HG03139 (cell line): ENCODE measurements around the gene ZNF227.
A peak's percentile ranks its signal among the peaks of the same experiment; 100 is the strongest.
"Not testable (repeated sequence)": the region's sequence is repeated elsewhere in the genome, so short reads cannot be mapped to it uniquely, and the experiment has no call there.

ENCODE experiments used
- ATAC-seq: cut with Tn5 transposase; IDR thresholded peaks from one replicate; pipeline ENCODE4 v1.9.1; 2021; ENCODE audit not compliant: unreplicated experiment

ZNF227 gene

DNA sequence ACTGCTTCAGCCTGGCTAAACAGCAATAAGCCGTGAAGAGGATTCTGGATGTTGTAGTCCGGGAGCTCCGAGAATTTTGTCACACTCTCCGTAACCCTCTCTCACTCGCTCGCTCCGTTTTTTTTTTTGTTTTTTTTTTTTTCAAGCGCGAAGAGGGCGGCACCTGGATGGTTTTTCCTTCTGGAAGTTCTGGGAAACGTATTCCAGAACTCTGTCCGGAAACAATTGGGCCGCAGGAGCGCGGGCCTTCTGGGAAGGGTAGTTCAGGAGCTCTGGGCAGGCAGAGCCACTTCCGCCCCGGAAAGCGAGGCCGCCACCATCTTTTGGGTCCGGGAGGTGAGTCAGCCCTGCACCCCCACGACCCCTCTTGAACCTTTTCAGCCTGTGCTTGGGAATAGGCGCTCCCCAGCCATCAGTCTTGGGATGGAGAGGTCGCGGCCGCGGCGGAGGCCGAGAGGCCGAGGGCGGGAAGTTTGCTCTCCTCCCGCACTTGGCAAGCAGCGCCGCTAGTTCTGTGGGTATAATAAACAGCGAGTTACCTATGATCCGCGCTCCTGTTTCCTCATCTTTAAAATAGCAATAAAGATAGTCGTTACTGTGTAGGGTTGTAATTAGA, at the start of gene ZNF227:
TSS of gene ZNF227 (plus strand) at position 283 of the 616 bp plus-strand sequence. CDS start 5,261 bp downstream, outside the sequence.
- ATAC-seq: no peak

DNA sequence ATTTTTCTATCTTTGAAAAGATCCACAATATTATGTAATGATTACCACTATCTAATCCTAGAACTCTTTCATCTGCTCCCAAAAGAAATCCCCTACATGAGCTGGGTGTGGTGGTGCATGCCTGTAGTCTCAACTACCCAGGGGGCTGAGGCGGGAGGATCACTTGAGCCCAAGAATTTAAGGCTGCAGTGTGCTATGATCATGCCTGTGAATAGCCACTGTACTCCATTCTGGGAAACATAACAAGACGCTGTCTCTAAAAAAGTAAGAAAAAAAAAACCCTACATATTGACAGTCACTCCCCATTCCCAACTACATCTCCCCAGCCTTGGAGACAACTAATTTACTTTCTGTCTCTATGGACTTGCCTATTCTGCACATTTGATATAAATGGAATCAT, 48.5 kb upstream of the ZNF227 start:
- ATAC-seq: no peak

DNA sequence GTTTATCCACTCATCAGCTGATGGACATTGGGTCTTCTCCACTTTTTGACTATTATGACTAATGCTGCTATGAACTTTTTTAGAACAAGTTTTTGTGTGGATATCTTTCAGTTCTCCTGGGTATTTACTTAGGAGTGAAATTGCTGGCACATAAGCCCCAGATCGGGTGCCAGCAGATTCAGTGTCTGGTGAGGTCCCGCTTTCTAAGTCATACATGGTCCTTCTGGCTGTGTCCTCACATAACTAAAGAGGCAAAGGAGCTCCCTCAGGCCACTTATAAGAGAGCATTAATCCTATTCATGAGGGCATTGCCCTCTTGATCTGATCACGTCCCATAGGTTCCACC, 48.0 kb upstream of the ZNF227 start:
- ATAC-seq: no peak

DNA sequence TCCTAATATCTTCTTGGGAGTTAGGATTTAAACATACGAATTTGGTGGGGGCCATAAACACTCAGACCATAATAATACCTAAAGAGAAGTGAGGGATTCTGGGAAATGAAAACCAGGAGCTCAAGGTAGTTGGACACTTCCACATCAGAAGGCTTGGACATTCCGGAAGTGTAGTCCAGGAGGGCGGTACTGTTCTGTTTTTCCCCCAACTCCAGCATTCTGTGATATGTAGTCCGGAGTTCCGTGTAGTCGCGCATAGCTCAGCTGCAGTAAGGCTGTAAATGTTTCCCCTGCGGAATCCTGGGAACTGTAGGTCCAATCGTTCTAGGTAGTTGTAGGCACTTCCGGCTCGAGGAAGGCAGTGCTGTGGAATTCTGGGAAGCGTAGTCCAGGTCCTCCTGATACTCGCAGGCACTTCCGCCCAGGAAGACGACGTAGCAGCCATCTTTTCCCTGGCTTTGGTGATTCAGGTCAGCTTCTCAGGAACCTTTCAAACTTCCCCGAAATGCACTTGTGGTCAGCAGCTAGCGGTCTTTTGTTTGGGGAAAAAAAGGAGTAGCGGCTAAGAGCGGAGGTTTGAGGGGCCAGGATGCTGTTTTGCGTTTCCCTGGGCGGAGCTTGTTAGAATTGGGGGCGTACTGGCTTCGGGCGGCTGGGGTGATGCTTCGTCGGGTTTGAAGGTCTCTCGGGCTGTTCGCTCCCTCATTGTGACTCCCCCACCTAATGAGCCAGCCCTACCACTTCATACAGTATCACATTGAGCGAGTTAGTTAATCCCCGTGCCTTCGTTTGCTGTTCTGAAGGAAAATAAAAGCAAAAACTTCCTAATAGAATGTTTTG, 47.4 kb upstream of the ZNF227 start, which contains the start of gene ZNF226:
TSS of gene ZNF226 (plus strand) at position 428 of the 840 bp plus-strand sequence. CDS start 4,981 bp downstream, outside the sequence.
- peak; percentile 76 for ATAC-seq

DNA sequence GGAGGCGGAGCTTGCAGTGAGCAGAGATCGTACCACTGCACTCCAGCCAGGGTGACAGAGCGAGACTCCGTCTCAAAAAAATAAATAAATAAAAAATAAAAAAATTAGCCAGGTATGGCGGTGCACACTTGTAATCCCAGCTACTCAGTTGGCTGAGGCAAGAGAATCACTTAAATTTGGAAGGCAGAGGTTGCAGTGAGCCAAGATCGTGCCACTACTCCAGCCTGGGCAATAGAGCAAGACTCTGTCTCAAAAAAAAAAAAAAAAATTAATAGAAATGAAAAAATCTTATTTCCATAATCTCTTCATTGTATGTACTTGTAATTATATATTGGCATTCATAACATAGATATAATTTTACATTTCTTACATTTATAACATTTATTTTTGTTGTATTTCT, 41.7 kb upstream of the ZNF227 start:
- not testable (repeated sequence) for ATAC-seq

DNA sequence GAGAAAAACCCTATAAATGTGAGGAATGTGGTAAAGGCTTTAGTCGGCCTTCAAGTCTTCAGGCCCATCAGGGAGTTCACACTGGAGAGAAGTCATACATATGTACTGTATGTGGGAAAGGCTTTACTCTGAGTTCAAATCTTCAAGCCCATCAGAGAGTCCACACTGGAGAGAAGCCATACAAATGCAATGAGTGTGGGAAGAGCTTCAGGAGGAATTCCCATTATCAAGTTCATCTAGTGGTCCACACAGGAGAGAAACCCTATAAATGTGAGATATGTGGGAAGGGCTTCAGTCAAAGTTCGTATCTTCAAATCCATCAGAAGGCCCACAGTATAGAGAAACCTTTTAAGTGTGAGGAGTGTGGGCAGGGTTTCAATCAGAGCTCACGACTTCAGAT, 35.7 kb upstream of the ZNF227 start:
- no peak for ATAC-seq

DNA sequence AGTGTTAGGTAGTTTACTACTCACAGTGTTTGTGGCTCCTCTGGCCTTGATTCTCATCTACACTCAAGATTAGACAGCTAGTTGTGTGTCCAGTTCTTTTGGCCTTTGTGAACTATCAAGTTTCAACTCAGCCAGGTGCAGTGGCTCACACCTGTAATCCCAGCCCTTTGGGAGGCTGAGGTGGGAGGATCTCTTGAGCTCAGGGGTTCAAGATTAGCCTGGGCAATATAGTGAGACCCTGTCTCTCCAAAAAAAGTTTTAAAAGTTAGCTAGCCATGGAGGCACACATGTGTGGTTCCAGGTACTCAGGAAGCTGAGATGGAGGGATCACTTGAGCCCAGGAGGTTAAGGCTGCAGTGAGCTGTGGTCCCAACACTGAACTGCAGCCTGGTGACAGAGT, 31.4 kb upstream of the ZNF227 start:
- ATAC-seq: no peak

DNA sequence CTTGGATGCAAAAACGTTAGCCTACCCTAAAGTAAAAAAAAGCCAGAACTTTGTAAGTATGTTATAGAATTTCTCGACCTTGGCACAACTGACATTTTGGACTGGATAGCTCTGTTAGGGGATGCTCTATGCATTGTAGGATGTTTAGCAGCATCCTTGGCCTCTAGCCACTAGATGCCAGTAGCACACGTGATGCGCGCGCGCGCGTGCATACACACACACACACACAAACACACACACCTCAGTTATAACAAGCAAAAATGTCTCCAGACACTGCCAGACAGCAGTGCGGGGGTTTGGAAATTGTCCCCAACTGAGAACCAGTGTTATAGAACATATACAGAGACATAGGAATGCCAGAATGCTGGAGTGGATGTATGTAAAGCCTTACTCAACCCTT, 30.2 kb upstream of the ZNF227 start:
- no peak for ATAC-seq

DNA sequence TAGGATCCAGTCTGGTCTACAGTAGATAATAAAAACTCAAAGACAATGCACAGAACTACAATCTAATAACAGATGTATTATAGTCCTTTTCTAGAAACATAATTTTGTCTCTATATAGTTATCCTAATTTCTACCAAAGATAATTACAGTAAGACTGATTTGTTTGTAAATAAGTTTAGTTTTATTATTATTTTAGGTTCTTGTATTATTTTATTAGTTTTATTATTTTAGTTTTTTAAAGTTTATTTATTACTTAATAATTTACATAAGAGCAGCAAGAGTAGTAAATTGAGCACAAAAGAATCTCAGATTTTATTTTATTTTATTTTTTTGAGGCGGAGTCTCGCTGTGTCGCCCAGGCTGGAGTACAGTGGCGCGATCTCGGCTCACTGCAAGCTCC, 22.3 kb upstream of the ZNF227 start:
- ATAC-seq: no peak

DNA sequence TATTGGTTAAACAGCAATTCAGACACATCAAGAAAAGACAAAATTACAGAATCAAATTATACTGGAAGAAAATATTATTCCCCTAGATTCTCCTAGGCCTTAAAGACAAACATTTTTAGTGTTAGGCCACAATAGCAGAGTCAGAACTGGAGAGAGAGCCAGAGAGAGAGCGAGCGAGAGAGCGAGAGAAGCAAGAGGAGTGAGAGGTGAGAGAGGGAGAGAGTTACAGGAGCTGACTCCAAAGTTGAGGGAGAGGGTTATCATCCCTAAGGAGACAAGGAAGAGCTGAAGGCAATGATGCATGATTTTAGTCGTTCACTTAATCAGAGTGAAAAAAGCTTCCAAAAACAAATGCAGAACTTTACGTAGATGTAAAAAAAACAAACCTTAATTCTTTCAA, 20.2 kb upstream of the ZNF227 start:
- ATAC-seq: no peak

DNA sequence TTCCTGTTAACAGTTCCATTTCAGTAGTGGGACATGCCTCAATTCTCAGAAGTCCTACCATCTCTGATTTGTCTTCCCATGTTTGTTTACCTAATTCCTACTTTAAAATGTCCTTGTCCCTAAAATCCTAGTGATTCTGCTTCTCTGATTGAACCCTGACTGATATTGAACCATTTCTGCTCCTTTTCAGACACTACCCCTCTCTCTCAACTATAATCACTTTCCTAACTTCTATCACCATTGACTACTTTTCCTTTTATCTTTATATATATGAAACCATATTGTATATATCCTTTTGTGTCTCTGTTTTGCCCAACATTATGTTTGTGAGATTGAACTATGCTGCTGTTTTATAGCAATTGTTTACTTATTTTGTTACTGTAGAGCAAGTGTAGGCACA, 15.6 kb upstream of the ZNF227 start:
- ATAC-seq: no peak

DNA sequence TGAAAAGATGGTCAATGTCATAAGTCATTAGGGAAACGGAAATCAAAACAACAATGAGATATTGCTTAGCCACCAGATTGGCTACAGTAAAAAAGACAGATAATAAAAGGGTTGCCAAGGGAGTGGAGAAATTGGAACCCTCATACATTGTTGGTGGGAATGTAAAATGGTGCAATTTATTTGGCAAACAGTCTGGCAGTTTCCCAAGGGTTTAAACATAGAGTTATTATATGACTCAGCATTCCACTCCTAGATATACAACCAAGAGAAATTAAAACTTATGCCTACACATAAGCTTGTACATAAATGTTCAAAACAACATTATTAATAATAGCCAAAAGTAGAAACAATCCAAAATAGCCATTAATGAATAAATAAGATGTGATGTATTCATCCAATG, 9.9 kb upstream of the ZNF227 start:
- no peak for ATAC-seq

DNA sequence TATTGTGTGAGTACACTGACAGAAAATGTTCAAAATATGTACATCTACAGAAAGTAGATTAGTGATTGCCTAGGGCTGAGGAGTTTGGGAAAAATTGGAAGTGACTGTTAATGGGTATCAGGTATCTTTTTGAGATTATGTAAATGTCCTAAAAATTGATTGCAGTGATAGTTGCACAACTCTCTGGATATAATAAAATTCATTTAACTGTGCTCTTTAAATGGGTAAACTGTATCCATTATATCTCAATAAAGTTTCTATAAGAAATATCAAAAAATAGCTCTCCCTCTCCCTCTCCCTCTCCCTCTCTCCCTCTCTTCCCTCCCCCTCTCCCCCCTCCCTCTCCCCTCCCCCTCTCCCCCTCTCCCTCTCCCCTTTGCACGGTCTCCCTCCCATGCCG, 9.4 kb upstream of the ZNF227 start:
- no peak for ATAC-seq

DNA sequence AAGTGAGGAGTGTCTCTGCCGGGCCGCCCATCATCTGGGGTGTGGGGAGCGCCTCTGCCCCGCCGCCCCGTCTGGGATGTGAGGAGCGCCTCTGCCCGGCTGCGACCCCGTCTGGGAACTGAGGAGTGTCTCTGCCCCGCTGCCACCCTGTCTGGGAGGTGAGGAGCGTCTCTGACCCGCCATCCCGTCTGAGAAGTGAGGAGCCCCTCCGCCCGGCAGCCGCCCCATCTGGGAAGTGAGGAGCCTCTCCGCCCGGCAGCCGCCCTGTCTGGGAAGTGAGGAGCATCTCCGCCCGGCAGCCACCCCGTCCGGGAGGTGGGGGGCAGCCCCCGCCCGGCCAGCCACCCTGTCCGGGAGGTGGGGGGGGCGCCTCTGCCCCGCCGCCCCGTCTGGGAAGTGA, 8.5 kb upstream of the ZNF227 start:
- not testable (repeated sequence) for ATAC-seq

DNA sequence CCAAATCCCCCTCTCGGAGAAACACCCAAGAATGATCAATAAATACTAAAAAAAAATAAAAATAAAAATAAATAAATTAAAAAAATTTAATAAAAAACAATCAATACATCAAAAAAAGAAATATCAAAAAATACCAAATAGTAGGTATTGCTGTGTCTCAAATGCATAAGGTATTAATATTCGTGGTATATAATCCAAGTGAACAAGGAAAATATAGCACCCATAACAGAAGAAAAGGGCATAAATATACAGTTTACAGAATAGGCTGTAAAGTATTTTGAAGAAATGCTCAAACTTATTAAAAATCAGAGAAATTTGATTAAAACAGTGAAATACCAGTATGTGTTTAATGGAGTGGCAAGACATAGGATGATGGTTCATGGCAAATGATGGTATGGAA, 7.6 kb upstream of the ZNF227 start:
- no peak for ATAC-seq

DNA sequence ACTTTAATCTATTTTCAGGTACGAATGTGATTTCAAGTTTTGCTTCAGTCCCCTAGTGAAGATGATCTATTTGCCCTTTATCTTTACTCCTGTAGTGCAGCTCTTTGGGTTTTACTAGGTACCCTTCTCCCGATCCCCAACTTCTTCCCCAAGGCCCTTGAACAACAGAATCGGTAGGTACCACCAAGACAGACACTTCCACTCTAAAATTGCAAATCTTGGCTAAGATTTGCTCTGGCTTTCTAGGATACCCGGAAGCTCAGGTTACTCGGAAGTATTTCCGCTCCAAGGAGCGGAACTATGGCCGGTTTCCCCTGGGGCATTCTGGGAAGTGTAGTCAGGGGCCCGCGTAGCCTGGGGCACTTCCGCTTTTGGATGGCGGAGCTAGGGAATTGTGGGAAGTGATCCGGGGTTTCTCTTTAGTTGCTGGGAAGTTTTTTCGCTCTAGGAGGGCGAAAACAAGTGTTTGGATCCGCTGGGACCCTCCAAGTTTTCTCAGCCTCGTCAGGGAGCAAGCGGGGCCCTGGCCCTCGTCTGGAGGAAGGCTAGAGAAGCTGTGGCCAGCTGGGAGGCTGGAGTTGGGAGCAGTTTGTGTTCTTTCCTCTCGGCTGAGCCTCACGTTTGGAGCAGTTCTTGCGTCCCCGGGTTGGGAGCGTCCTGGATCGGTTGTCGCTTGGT, 5.1 kb upstream of the ZNF227 start:
- peak; percentile 80 for ATAC-seq

DNA sequence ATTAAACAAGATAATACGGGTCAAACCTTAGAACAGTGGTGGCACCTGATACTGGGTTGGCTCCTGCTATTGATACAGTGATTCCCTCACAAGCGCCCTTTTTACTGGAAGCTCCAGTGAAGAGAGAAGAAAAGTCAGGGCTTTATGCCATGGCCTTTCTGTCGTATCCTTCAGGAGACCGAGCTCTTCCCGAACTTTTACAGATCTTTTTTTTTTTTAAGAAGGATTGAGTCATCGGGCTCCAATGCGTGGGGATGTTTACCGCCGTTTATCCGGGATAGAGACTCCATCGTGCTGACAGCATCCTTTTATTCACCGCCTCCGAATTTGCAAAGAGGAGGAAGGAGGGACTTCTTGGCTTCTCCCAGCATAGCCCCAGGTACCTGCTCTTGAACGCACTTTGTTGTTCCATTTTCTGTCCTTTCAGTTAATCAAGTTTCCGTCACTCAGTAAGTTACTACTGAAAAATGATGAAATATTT, 574 bp downstream of the ZNF227 start:
- no peak for ATAC-seq

DNA sequence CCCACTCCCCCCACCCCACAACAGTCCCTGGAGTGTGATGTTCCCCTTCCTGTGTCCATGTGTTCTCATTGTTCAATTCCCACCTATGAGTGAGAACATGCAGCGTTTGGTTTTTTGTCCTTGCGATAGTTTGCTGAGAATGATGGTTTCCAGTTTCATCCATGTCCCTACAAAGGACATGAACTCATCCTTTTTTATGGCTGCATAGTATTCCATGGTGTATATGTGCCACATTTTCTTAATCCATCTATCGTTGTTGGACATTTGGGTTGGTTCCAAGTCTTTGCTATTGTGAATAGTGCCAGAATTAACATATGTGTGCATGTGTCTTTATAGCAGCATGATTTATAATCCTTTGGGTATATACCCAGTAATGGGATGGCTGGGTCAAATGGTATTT, 7.6 kb downstream of the ZNF227 start:
- ATAC-seq: not testable (repeated sequence)

DNA sequence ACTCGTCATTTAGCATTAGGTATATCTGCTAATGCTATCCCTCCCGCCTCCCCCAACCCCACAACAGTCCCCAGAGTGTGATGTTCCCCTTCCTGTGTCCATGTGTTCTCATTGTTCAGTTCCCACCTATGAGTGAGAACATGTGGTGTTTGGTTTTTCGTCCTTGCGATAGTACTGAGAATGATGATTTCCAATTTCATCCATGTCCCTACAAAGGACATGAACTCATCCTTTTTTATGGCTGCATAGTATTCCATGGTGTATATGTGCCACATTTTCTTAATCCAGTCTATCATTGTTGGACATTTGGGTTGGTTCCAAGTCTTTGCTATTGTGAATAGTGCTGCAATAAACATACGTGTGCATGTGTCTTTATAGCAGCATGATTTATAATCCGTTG, 8.4 kb downstream of the ZNF227 start:
- ATAC-seq: not testable (repeated sequence)

DNA sequence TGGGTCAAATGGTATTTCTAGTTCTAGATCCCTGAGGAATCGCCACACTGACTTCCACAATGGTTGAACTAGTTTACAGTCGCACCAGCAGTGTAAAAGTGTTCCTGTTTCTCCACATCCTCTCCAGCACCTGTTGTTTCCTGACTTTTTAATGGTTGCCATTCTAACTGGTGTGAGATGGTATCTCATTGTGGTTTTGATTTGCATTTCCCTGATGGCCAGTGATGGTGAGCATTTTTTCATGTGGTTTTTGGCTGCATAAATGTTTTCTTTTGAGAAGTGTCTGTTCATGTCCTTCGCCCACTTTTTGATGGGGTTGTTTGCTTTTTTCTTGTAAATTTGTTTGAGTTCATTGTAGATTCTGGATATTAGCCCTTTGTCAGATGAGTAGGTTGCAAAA, 9.0 kb downstream of the ZNF227 start:
- ATAC-seq: not testable (repeated sequence)

DNA sequence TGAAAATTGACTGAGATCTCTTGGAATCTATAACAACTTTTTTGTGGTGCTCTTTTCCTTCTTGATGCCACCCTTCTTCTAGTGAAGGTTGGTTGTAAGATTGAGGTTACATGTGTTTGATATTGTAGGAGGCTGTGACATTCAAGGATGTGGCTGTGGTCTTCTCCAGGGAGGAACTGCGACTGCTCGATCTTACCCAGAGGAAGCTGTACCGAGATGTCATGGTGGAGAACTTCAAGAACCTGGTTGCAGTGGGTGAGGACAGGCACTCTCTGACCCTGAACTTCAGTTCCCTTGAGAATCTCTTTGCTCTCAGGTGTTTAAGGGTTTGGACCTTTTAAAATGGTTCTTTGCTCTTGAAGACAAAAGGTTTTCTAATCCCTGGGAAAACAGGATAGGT, 16.0 kb downstream of the ZNF227 start:
- ATAC-seq: no peak

DNA sequence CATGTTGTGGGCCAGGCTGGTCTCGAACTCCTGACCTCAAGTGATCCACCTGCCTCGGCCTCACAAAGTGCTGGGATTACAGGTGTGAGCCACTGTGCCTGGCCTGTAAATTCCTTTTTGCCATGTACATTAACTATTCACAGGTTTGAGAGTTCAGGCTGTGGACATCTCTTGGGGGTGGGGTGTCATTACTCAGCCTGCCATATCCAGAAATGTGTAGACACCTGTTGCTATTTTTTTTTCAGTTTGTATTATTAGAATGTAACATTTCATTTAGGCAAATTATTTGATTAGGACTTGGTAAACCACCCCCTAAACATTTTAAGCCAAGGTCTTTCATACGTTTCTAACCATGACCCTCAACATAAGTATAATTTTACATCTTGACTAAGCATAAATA, 20.5 kb downstream of the ZNF227 start:
- ATAC-seq: no peak
